ENCODE data around the gene BCL6. TPM values are rescaled to one million over a fixed set of nuclear protein-coding genes. Genes with fewer than 3 reads are reported as not detected.

The BCL6 gene
- total and polyA plus RNA-seq, 10 of the 15 experiments (the other 5 are each of a cell fraction or from before 2014, with no cell fraction given), result 0.04 to 0.85 (median 0.15) TPM

GRCh38 chr3:187728248-187728647, 17.0 kb downstream of the BCL6 start:
- Histone ChIP-seq H3K9me3 (replicated peaks; ENCODE audit: control insufficient read depth, insufficient read depth, low read length) (no peaks in the 10 kb centered on the region), H3K79me2 (ENCODE audit: control insufficient read depth, insufficient read depth, low read length) (no peaks in the 10 kb centered on the region), H3K4me3 (no peak overlapping the region), H3K27me3 (replicated peaks in 1 of 2; ENCODE audit: control insufficient read depth in 2 of 2, insufficient read depth in 2 of 2, low read length in 1 of 2) (peaks cover 0 to 3% of the 10 kb centered on the region in 2 experiments; a peak in 3 of 4 replicates), H3K9ac (ENCODE audit: control insufficient read depth, insufficient read depth, low read length) (no peak overlapping the region), H3K27ac (ENCODE audit: control insufficient read depth, insufficient read depth) (no peak overlapping the region), H3K4me2 (ENCODE audit: control insufficient read depth, insufficient read depth) (no peak overlapping the region), H4K20me1 (ENCODE audit: control insufficient read depth, insufficient read depth) (no peaks in the 10 kb centered on the region), H3K36me3 (ENCODE audit: control insufficient read depth in 2 of 2, insufficient read depth in 2 of 2, low read length in 1 of 2) (no peaks in the 10 kb centered on the region; a peak in 1 of 4 replicates), H3K4me1 (ENCODE audit: control insufficient read depth, insufficient read depth, low read length) (no peaks in the 10 kb centered on the region), H2AFZ (ENCODE audit: control insufficient read depth, low read depth, low read length) (no peak overlapping the region)
- SMC1A ChIA-PET (ENCODE audit: uncharacterized antibody, unreplicated experiment), result no interaction called here
- BruUV-seq (replicated peaks), result no TSS peak
- CTCF ChIA-PET, result interaction anchor here (1.6 kb wide), 1 partner anchor 12 kb away, joined by 5 read pairs; no protein-coding TSS in a partner anchor
- in situ Hi-C loops (cut with MboI), result no loop called here
- DNase-seq (ENCODE audit: low read depth, low spot score) (no peak), FAIRE-seq (no peak), ATAC-seq (no peak)
- intact Hi-C loops (cut with micrococcal nuclease; ENCODE audit: unreplicated experiment), result no loop called here
- POLR2A ChIA-PET, result no interaction called here
- 43% methylated on average over 8 of the region's 8 CpGs for WGBS (ENCODE audit: insufficient coverage, insufficient replicate concordance, low lambda C conversion rate, missing lambda C conversion rate)
- RAD21 ChIA-PET (ENCODE audit: unreplicated experiment), result no interaction called here
- TF ChIP-seq REST (IDR thresholded peaks at IDR 0.05; ENCODE audit: low read depth, low read length), result no peak
- no peak for TF ChIP-seq SREBF1 (IDR thresholded peaks at IDR 0.05; ENCODE audit: low read length)
- TF ChIP-seq STAT1 (conservative IDR thresholded peaks at IDR 0.05), result no peak
- TF ChIP-seq, protein P1, sequence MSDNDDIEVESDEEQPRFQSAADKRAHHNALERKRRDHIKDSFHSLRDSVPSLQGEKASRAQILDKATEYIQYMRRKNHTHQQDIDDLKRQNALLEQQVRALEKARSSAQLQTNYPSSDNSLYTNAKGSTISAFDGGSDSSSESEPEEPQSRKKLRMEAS (IDR thresholded peaks at IDR 0.05; ENCODE audit: low read depth, low read length), result no peak
- TF ChIP-seq TAF1 (IDR thresholded peaks at IDR 0.05; ENCODE audit: borderline replicate concordance, low read depth, low read length), result no peak
- TF ChIP-seq CHD1 (IDR thresholded peaks at IDR 0.05; ENCODE audit: low read depth, low read length), result no peak
- TF ChIP-seq ZNF384 (IDR thresholded peaks at IDR 0.05; ENCODE audit: borderline replicate concordance, low read depth, low read length), result no peak
- TF ChIP-seq PAX8 (IDR thresholded peaks at IDR 0.05), result no peak
- TF ChIP-seq RAD21 (IDR thresholded peaks at IDR 0.05; ENCODE audit: insufficient read depth, low read depth, low read length), result no peak
- no peak for TF ChIP-seq CREB1 (IDR thresholded peaks at IDR 0.05; ENCODE audit: low read depth)
- no peak for TF ChIP-seq ZBTB40 (IDR thresholded peaks at IDR 0.05; ENCODE audit: borderline replicate concordance)
- TF ChIP-seq CTCF (IDR thresholded peaks at IDR 0.05 in 2 of 3, conservative IDR thresholded peaks at IDR 0.05 in 1 of 3; ENCODE audit: control insufficient read depth in 2 of 3, extremely low read depth in 1 of 3, insufficient read depth in 1 of 3, low read depth in 3 of 3, low read length in 3 of 3), result no peak
- no peak for TF ChIP-seq PML (IDR thresholded peaks at IDR 0.05; ENCODE audit: low read length)
- no peak for TF ChIP-seq CHD2 (IDR thresholded peaks at IDR 0.05; ENCODE audit: borderline replicate concordance, low read depth, low read length)
- TF ChIP-seq IRF4 (IDR thresholded peaks at IDR 0.05; ENCODE audit: low read depth, low read length), result no peak
- TF ChIP-seq NR2F1 (conservative IDR thresholded peaks at IDR 0.05), result no peak
- no peak for TF ChIP-seq ZBED1 (IDR thresholded peaks at IDR 0.05; ENCODE audit: borderline replicate concordance)
